ENCODE data around the gene RBKS.

GRCh38 chr2:27736890-27737204 is 153.3 kb downstream of the RBKS start:
- TF ChIP-seq CTCF (IDR thresholded peaks at IDR 0.05; ENCODE audit: insufficient read depth, low read depth, low read length) (no peak), EZH2 (IDR thresholded peaks at IDR 0.05; ENCODE audit: insufficient read depth, low read length) (no peak)

All from astrocyte (in vitro differentiated cells and primary cell).